NCI-H1092 treated with DMSO at 0.1 percent for 48 hours (cell line): ENCODE results near the gene IKBKE.
"Not testable (repeated sequence)": the region's sequence is repeated elsewhere in the genome, so short reads cannot be mapped to it uniquely, and the experiment has no call there.

Experiments used
- DNase-seq: peaks from one replicate; lab custom pipeline; 2025; lab: John Stamatoyannopoulos, UW

Gene IKBKE

DNA sequence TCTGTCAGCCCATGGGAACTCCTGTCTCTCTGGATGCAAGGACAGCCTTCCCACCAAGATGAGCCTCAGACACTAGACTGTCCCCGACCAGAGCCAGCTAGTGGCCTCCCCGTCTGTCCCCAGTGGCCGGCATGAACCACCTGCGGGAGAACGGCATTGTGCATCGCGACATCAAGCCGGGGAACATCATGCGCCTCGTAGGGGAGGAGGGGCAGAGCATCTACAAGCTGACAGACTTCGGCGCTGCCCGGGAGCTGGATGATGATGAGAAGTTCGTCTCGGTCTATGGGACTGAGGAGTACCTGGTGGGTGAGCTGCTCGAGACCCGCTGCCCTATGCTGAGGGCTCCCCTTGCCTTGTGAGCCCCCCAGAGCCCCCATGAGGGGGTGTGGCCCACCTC lies 5.8 kb downstream of the IKBKE start:
- DNase-seq = no peak

GRCh38 chr1:206476591-206476990 lies 6.3 kb downstream of the IKBKE start:
- no peak for DNase-seq

DNA sequence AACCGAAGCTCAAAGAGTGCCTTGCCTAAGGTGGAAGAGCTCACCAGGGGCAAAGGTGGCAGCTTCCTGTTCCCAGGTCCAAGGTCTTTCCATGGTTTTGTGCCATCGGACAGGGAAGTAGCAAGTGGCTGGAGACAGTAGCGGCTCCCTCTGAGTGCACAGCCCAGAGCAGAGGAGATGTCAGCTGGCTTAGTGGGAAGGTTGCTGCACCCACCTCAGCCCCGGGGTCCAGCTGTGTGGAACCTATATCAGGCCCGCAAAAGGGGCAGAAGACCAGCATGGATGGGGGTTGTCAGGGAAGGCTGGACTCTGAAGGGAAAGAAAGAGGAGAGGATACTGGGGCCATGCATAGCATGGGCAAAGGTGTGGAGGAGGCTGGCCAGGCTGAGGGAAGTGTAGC lies 6.8 kb downstream of the IKBKE start:
- DNase-seq = no peak

DNA sequence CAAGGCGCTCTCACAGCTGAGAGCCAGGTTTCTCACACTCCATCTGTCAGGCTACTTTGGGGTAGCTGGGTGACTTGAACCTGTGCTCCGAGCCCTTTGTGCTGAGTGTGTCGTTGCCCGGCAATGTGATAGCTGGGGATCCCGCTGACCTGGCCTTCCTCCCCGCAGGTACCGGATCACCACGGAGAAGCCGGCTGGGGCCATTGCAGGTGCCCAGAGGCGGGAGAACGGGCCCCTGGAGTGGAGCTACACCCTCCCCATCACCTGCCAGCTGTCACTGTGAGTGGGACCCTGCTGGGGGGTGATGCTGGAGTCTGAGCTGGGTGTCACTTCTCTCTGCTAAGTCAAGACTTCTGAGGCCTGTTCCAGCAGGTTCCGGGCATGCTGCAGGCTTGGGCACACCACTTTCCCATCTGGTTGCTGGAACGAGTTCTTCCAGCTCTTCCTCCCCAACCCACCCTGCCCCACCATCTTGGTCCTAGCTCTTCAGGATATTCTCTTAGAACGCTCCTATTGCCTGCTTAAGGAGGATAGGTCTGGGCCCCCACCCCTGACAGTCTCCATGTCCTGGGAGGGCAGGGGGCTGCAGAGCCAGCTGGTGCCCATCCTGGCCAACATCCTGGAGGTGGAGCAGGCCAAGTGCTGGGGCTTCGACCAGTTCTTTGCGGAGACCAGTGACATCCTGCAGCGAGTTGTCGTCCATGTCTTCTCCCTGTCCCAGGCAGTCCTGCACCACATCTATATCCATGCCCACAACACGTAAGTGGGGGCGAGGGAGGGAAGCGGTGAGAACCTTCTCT lies 7.5 kb downstream of the IKBKE start:
- no peak for DNase-seq

DNA sequence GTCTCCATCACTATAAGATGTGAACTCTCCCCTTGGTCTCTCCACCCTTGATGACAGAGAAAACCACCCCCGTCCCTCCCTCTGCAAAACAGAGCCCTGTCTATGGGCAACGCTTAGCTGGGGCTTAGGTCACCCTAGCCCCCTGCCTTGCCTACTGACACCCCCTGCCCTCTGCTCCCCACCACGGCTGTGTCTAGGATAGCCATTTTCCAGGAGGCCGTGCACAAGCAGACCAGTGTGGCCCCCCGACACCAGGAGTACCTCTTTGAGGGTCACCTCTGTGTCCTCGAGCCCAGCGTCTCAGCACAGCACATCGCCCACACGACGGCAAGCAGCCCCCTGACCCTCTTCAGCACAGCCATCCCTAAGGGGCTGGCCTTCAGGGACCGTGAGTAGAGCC lies 8.5 kb downstream of the IKBKE start:
- no peak for DNase-seq

DNA sequence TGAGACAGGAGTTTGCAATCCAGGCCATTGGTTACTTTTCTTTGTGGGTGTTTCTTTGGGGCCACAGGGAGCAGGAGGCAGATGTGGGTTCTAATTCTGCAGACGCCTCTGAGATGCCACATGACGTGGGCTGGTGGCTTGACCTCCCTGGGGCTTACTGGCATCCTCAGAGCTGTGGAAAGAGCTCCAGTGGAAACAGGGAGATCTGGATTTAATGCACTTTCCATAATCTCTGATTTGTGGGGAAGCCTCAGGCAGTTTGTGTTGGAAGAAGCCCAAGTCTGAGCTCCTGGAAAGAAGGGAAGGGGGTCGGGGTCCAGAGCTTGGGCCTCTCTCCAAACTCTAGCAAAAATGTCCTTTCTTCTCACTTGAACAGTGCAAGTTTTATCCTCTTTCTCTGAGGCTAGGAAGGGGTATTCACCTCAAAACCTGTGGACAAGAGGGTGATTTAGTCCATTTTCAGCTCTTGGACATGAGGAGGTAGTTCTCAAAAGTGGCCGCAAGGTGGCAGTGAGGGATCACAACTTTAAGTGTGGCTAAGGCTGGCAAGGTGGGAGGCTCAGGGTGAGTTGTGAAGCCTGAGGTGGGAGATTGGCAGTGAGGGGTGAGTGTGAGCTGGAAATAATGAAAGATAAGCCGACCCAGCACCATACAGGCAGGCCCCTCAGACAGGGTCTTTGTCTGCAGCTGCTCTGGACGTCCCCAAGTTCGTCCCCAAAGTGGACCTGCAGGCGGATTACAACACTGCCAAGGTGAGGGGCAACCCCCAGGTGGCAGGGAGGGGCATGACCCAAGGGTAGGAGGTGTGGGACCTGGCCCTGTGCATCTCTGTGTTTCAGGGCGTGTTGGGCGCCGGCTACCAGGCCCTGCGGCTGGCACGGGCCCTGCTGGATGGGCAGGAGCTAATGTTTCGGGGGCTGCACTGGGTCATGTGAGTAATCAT lies 9.2 kb downstream of the IKBKE start:
- DNase-seq = peak; percentile 76

DNA sequence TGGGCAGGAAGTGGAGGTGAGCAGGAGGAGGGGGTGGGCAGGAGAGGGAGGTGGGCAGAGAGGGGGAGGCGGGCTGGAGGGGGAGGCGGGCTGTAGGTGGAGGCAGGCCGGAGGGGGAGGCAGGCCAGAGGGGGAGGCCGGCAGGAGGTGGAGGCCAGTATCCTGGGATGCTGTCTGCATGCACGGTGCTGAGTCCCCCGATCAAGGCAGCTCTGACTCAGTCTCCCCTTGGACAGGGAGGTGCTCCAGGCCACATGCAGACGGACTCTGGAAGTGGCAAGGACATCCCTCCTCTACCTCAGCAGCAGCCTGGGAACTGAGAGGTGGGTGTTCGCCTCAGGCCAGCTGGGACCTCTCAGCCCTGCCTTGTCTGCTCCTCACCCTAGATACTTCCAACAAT lies 9.9 kb downstream of the IKBKE start:
- no peak for DNase-seq

DNA sequence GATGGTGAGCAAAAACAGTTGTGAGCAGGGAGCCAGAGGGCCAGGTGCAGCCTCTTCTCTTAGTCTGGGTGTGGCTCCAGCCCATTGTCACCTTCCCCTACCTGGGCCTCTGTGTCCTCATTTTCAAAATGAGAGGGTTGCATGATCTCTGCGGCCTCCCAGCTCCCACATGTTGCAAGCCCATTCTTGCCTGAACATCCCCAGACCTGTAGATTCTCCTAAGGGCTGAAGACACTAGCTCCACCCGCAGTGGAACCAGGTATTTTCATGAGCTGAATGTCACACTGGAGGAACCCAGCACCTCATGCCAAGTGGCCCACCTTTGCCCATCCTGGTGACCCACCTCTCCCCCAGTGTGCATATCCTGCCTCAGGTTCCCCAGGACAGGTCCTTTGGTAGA lies 12.3 kb downstream of the IKBKE start:
- no peak for DNase-seq

DNA sequence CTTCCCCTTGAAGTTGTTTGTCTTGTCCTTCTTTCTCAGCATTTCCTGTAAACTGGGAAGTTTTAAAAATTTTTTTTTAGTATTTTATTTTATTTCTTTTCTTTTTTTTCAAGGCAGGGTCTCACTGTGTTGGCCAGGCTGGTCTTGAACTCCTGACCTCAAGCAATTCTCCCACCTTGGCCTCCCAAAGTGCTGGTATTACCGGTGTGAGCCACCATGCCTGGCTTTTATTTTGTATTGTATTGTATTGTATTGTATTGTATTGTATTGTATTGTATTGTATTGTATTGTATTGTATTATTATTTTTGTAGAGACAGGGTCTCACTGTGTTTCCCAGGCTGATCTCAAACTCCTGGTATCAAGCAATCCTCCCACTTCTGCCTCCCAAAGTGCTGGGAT lies 13.6 kb downstream of the IKBKE start:
- not testable (repeated sequence) for DNase-seq

DNA sequence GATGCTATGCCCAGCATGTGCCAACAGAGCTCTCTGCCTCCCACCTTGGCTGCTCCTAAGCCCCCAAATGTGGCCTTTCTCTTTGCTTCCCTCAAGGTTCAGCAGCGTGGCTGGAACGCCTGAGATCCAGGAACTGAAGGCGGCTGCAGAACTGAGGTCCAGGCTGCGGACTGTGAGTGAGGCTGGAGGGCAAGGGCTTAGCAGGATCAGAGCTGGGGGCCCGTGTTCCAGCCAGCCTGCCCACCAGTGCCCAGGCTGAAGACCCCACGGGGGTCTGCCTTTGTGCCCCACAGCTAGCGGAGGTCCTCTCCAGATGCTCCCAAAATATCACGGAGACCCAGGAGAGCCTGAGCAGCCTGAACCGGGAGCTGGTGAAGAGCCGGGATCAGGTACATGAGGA lies 14.6 kb downstream of the IKBKE start:
- no peak for DNase-seq

- DNase-seq = no peak
Measured at GRCh38 chr1:206486995-206487788, 16.9 kb downstream of the IKBKE start.

- no peak for DNase-seq
Measured at GRCh38 chr1:206487970-206488369, 17.7 kb downstream of the IKBKE start.

DNA sequence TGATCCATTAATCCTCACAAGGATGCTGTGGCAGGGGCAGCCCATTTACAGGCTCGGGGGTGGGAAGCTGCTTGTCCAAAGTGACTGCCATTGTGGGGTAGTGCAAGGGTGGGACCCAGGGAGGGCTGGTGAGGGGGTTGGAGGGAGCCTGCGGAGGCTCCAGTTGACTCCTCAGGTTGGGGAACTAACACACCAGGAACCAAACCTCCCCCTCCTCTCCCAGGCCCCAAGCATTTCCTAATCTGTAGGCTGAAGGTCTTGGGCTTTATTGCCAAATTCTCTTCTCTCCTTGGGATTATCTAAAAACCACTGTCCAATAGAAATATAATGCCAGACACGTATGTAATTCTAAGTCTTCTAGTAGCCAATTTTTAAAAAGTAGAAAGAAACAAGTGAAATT lies 18.2 kb downstream of the IKBKE start:
- DNase-seq = no peak

- DNase-seq = peak; percentile 75
Measured at GRCh38 chr1:206489980-206490770, 19.9 kb downstream of the IKBKE start.

DNA sequence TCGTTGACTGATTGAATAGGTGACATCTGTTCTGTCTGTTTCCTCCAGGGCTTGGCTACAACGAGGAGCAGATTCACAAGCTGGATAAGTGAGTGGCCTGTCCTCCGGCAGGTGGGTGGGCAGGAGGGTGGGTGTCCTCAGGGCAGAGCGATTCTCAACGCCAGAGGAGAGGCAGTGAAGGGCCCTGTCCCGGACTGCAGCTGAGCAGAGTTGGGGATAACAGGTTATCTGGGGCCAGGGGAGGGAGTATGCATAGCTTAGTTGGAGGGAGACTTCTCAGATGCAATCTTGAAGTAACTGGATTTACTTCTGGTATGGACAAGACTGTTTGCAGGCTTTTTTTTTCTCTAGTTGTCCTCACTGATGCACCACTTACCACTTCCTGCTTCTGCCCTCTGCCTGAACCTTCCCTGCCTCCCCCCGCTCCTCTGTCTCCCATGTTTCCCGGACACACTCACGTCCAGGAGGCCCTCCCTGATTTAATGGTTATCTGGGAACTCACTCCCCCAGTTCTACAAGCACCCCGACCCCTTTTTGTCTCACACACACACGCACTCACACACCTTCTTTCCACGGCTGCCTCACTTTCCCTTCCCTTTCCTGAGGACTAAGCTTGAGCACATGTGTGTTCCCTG lies 20.6 kb downstream of the IKBKE start:
- no peak for DNase-seq

- no peak for DNase-seq
Measured at GRCh38 chr1:206491616-206492015, 21.3 kb downstream of the IKBKE start.

GRCh38 chr1:206492589-206492988 lies 22.3 kb downstream of the IKBKE start:
- DNase-seq = no peak

DNA sequence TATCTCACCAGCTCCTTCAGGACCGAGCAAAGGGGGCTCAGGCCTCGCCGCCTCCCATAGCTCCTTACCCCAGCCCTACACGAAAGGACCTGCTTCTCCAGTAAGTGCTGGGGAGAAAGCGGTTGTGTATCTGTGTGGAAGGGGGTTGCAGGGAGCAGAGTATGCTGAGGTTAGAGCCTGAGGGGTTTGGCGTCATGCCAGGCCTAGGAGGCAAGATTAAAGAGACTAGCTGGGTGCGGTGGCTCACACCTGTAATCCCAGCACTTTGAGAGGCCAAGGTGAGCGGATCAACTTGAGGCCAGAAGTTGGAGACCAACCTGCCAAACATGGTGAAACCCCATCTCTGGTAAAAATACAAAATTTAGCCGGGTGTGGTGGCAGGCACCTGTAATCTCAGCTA lies 23.0 kb downstream of the IKBKE start:
- no peak for DNase-seq

- DNase-seq = no peak
Measured at GRCh38 chr1:206495011-206495461, 24.8 kb downstream of the IKBKE start.

DNA sequence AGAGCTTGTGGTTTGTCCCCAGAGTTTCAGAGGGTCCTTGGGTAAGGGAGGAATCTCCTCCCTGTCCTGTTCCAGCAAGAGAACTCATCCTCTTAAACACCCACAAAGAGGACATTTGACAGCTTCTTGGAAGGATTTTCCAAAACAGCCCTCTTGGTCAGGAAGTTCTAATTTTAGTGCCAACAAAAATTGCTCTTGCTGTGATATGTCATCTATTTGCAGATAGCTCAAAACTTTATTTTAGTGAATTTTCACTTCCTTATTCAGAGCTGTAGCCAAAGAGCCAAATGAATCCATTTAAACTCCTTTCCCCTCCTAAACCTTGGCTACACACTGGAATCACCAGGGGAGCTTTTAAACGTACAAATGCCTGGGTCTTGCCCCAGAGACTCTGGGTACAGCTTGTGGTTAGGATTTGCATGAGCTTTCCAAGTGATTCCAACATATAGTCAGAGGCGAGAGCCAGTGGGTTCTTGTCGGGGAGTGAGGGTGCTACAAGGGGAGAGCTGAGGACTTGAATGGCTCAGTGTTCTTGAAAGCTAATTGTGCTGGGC lies 25.3 kb downstream of the IKBKE start:
- no peak for DNase-seq
